Ishikawa (cell line): ENCODE results near the gene LAS1L.

Experiments
- EGR1 ChIP-seq: IDR thresholded peaks from 2 replicates; pipeline ENCODE4 v1.6.1; 2012
- EP300 ChIP-seq: IDR thresholded peaks from 2 replicates; pipeline ENCODE4 v1.6.1; 2012; ENCODE audit warnings: borderline replicate concordance
- REST ChIP-seq: IDR thresholded peaks from 2 replicates; pipeline ENCODE4 v1.6.1; 2012; ENCODE audit warnings: low read depth, mild to moderate bottlenecking

GRCh38 chrX:65488495-65488894, 46.1 kb downstream of the LAS1L start:
- no peak for TF ChIP-seq EGR1
- no peak for TF ChIP-seq EP300
- no peak for TF ChIP-seq REST
